Glomerular endothelial cell (primary cell): ENCODE data around the gene DCTD. TPM values are rescaled to one million over a fixed set of nuclear protein-coding genes. Genes with fewer than 3 reads are reported as not detected.

Source experiments
- DNase-seq: peaks from one replicate; pipeline ENCODE4 v3.0.0-alpha.2; 2011; ENCODE audit warnings: low read depth, low spot score; ENCODE audit errors: extremely low read depth
- total RNA-seq: library from RNA; depleted of rRNA; stranded (reverse); fragments of >200 nt; gene quantifications from 2 replicates; pipeline ENCODE4 v1.2.3, GENCODE V29; 2015

DCTD gene
- total RNA-seq, 1 donor from 2014 or later: 68.7 TPM

- DNase-seq: no peak
These were observed 71.2 kb downstream of the DCTD start for GRCh38 chr4:182846036-182846435.

- DNase-seq: no peak
These were observed 71.6 kb downstream of the DCTD start for GRCh38 chr4:182845618-182846017.

- DNase-seq: no peak
These were observed 73.3 kb downstream of the DCTD start for GRCh38 chr4:182843808-182844325.

DNA sequence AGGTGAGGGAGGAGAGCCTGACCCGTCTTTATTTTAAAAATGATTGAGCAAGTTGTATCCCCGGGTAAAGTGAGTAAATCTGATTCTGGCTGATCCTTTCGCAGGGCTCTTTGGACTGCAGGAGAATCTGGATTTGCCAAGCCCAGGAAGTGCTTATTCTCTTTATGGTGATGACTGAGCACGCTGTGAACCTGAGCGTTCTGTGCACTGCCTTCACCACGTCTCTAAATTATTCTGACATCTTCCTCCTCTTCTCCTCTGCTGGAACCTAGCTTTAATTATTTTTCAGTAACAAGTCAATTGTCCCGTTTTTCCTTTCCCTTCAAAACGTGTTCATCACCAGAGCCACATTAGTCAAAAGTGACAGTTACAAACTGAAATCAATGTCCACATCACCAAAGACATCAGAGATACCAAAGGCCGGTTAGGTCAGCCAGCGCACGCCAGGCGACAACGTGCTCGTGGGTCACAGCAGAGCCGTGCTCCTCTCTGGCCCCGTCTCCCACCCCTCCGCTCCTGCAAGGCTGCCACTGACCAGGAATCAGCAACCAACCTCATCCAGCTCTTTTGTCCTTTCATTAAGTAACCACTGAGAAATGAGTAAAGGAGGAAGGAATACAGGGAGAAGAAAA is 74.3 kb downstream of the DCTD start:
- no peak for DNase-seq

GRCh38 chr4:182842104-182842600 is 75.0 kb downstream of the DCTD start:
- DNase-seq: no peak

- no peak for DNase-seq
These were observed 77.1 kb downstream of the DCTD start for GRCh38 chr4:182840108-182840507.

Other genes with a start within 250 kb of the DCTD start
- gene WWC2, start 181.9 kb upstream of the DCTD start, total RNA-seq: 24.1 and 32.0 TPM in 2 replicates